CD4-positive, alpha-beta T cell treated with Interleukin-12 subunit alpha and Interleukin-12 subunit beta, for 1 hour (primary cell): ENCODE measurements around the gene CHRNA3.

Source experiments
- DNase-seq: peaks from one replicate; pipeline ENCODE4 v3.0.0-alpha.2; 2020

The CHRNA3 gene

DNA sequence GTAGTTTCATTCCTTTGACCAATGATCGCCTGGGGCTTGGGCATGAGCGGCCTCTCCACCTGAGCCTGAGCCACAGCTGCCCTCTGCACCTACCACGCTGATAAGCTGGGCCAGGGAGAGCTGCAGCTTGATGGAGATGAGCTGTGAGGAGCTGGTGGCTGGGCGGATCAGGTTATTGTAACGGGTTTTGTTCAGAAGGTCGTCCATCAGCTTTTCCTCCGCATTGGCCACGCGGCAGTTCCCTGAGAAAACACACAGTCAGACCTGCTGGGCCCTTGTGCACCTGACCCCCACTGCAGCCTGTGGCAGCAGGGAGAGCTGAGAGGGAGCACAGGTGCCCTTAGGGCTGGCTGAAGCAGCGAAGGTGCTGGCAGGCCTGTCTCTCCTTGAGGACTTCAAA lies 14.6 kb upstream of the CHRNA3 start:
- DNase-seq, result no peak

DNA sequence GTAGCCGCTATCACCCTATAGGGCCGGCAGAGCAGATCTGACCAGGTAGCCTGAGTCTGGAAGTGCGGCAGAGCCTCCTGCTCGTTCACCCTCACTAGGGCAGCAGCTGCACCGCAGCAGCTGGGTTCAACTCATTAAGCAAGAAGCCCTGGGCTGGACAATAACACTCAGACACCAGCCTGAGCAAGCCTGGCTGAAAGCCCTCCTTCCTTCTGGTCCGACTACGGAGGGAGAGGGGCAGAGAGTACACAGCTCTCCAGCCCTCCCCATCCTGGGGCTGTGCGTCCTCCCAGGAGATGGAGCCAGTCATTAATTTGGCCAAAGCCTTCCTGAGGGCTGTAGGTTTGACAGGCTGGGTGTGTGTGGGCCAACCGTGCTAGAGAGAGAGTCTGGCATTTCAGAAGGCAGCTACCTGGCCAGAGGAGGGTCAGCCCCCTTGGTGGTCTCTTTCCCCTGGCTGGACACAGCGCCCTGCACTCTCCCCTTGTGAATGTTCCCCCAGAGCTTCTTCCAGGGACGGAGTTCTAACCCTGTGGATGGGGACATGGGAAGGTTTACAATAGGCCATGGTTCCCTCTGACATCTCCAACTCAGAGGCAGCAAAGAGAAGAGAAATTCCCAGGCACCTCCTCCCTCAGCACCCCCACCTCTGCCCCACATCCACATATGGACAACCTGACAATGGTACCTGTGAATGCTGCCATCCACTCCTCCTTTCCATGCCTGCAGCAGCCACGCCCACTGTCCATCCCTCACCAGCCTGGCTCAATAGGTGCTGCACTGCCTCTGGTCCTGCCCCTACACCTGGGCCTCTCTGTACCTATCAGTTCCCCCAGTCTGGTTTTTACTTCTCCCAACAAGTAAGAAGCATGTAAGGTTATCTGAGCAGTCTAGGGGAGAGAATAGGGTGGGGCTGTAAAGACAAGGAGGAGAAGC lies 13.7 kb upstream of the CHRNA3 start:
- no peak for DNase-seq

DNA sequence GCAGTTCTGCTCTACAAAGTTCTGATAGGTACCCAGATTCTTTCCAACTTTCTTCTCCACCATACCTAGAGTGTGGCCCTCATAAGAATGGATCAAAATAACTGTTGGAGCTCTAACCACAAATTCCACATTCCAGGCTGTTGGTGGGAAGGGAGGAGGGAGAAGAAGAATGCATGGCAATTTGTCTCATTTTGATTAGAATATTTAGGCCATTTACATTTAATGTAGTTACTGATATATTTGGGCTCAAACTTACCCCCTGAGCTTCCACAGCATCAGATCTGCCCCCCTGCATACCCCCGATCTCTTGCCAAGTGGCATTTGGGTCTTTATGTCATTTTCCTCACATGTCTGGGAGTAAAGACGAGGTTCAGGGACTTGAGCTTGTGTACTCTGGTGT lies 12.6 kb upstream of the CHRNA3 start:
- no peak for DNase-seq

GRCh38 chr15:78630886-78631633 lies 10.3 kb upstream of the CHRNA3 start:
- no peak for DNase-seq

- no peak for DNase-seq
Observed at GRCh38 chr15:78629716-78630065, 8.9 kb upstream of the CHRNA3 start.

GRCh38 chr15:78629031-78629715 lies 8.4 kb upstream of the CHRNA3 start:
- no peak for DNase-seq

- DNase-seq, result no peak
Observed at GRCh38 chr15:78628227-78628626, 7.4 kb upstream of the CHRNA3 start.

DNA sequence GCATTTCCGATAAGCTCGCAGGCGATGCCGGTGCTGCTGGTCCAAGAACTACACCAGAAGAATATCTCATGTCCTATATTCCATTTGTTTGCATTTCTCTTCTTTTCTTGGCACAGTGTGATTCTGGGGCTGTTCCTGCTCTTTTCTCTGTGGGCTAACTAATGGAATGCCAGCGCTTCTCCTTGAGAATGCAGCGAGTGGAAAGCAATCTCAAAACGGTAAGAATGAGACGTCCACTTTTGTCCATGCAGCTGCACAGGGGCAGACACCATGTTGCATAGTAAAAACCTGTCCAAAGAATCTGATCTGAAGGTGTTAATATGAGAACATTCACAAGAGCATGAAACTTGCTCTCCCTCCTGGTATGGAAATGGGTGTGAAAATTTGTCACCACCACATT lies 6.6 kb upstream of the CHRNA3 start:
- DNase-seq, result no peak

GRCh38 chr15:78626381-78626995 lies 5.7 kb upstream of the CHRNA3 start:
- DNase-seq, result no peak

DNA sequence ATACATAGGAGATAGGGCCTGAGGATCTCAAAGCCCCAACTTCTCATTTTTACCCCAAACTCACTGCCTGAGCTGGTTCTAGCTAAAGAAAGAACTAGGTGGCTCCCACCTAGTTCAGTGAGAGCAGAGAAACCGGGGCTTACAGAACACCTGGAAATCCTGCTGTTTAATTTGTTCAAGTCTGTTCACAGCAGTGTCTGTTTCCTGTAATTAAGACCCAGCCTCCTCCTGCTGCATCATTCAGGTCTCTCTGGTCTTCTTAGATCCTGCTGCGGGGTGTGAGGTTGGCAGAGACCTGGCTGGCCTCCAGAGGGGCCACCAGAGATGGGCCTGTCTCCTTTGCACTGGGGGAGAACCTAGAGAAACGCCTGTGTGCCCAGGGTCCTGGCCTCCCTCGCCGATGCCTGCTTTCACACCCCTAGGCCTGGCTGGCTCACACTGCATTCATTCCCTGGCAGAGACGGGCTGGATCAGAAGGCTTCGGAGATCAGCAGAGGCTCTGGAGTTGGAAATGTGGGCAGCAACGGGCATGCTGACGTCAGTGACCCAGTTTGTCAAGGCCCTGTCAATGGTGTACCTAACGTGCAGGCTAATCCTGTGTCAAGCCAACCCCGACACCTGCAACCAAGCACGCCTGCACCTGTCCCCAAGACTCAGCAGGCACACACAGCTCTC lies 4.9 kb upstream of the CHRNA3 start:
- no peak for DNase-seq

DNA sequence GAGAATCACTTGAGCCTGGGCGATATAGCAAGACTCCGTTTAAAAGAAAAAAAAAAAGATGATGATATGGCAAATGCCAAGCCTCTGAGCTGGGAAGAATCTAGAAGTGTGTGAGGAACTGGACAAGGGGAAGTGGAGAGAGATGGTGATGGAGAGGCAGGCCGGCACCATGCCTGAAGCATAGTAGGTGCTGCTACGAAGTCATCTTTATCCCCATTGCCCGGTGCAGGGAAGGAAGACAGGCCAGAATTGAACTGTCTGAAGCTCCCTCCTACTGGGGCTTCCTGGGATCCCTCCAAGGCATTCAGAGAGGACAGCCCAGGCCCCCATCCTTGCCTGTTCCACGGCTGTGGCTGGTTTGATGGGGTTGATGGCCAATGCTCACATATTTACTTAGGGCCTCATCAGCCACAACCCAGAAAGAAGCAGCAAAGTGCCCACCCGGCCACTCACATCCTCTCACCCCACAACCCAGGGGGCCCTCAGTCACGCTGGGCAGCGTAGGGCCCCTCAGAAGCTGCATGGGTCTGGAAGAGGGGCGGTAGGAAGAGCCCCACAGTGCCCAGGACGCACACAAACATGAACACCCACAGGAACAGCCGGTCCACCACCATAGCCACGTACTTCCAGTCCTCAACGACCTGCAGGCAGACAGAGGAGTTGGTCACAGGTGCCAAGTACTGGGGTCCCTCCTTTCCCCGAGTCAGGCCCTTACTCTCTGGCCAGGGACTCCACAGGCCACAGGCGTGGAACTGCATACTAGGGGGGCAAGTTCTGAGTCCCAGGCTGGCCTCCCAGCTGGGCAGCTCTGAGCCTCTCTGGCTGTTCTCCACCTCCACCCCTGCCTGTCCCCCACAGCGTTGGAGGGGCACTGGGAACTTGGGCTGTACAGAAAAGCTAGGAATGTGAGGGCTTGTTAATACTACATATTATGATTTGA lies 4.1 kb upstream of the CHRNA3 start:
- DNase-seq, result no peak

DNA sequence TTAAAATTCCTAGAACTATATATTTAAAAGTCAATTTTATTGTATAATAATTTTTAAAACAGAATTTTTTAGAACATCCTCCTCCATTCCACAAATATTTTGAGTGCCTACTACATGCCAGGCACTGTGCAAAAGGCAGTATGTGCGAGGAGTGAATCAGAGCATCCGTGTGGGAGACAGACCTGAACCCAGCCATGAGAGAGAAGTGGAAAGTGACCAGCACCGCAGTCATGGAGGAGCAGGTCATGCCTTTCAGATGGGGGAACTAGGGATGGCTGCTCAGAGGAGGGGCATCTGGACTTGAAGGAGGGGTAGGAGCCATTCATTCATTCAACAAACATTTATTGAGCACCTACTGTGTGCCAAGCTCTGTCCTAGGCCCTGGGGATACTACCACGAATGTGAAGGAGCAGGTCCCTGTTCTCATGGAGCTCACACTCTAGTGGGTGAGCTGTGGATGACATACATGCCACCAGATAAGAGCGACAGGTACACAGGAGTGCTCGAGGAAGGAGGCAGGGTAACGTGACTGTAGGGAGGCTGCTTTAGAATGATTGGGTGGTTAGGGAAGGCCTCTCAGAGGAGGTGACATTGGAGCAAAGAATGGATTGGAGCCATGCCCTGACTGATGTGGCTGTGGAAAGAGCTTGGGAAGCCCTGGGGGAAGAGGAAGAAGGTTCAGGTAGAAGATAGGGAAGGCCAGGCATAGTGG lies 3.1 kb upstream of the CHRNA3 start:
- no peak for DNase-seq

DNA sequence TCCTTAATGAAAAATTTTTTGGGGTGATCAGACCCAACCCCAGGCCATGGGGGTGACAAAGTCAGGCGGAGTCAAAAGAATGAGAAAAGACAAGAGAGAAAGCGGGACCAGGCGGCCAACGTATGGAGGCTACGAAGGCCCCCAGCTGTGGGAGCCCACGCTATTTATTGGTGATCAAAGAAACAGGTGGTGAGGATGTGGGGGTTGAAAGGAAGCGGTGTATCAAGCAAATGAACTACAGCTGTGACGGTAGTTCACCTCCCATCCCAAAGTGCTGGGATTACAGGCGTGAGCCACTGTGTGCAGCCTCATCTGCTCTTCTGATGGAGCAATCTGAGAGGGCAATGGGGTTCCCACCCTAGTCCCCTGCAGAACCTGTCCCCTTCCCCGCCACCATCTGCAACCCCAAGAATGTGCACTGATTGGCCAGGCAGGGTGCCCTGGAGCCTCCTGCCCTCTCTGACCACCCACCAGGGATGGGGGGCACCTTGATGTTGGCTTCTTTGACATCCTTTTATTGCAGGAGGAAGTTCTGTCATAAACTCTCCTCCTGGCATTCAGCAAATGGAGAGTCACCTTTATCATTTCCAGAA lies 1.1 kb upstream of the CHRNA3 start:
- no peak for DNase-seq

DNA sequence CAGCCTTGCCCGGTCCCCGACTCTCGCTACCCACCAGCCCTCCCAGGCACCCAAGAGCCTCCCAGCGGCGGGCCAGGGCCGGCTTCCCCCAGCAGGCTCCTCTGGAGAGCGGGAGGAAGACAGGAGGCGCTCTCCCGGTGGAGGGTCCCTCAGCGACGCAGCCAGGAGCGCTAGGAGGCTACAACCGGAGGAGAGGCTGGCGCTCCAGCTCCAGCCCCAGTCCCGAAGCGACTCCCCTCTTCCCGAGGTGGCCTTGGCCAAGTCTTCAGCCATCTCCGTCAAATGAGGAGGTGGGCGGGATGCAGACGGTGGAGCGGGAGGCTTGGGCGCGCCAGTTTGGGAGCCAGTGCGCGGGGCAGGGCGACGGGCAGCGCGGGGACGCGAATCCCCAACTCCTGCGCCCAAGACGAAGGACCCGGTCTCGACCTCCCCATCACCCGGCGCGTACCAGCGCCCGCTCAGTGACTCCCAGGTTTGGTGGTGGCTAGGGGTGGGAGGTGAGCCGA lies 722 bp downstream of the CHRNA3 start:
- no peak for DNase-seq

- no peak for DNase-seq
Observed at GRCh38 chr15:78619022-78619950, 1.5 kb downstream of the CHRNA3 start.

DNA sequence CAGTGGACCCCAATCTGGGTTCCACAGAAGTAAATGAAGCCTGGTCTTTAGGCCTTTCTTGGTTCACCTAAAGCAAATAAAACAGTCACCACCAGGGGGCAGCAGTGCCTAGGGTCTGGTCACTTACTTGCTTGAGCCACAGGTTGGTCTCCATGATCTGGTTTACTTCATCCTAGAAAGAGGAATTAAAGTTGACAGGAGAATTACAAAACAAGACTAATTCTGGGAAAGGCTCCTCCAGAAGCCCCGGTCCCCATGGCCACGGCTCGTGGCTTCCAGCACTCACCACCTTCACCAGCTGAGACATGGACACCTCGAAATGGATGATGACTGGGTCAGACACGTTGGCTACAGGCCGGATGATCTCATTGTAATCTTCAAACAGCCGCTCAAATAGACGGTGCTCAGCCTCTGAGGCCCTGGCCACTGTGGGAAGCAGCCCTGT lies 2.3 kb downstream of the CHRNA3 start:
- DNase-seq, result peak; percentile 74

- no peak for DNase-seq
Observed at GRCh38 chr15:78618064-78618463, 2.7 kb downstream of the CHRNA3 start.

DNA sequence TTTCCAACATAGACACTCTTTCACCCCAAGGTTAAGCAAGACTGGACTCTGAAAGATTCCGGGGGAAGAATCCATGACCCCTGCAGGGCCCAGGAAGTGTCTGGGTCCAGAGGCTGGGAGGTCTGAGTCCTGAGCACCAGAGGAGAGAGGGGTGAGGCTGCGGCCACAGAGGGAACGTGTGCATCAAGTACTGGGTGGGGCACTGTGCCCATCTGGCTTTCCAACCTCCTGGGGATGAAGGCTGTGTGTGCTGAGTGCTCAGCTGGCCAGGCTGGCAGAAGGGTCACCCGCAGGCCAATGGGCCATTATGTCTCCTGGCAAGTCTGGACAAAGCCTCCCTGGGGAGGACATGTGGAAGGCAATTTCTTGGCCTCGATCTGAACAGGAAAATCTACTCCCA lies 3.3 kb downstream of the CHRNA3 start:
- no peak for DNase-seq

DNA sequence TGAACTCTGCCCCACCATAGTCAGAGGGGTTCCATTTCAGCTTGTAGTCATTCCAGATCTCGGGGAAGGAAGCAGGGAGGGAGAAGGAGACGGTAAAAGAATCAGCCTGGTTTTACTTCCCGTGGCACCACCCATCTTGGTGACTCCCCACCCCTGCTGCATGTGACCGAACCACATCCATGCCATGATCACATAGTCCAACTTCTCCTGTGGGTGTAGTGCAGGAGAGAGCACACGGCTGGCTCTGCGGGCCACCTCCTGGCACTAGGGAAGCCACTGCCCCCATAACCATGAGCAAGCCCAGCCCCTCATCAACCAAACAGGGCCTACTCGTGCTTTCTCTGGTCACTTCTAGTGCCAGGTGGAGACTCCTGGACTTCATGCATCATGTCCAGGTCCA lies 3.7 kb downstream of the CHRNA3 start:
- no peak for DNase-seq
